Lower leg skin (tissue), 3 donors: Measurements from ENCODE around the gene ADGB.

Experiments used
- CTCF ChIP-seq, 3 donors: fragments of 450-650 bp; IDR thresholded peaks; one replicate each; pipeline ENCODE4 v1.5.1; 2016; ENCODE audit warnings: antibody characterized with exemption in 3 of 3, mild to moderate bottlenecking in 3 of 3, moderate library complexity in 2 of 3
- POLR2A ChIP-seq, 2 donors: fragments of 450-650 bp; IDR thresholded peaks; one replicate each; pipeline ENCODE4 v1.6.1; 2016 to 2017; ENCODE audit warnings: antibody characterized with exemption in 2 of 2, mild to moderate bottlenecking in 1 of 2, moderate library complexity in 1 of 2

GRCh38 chr6:146819596-146820320 is 221.0 kb downstream of the ADGB start:
- no peak for TF ChIP-seq POLR2A (IDR thresholded peaks at IDR 0.05)
- TF ChIP-seq CTCF (IDR thresholded peaks at IDR 0.05), result no peak
